ACHN (cell line): ENCODE results near the gene RFWD3.
"Not testable (repeated sequence)": the region's sequence is repeated elsewhere in the genome, so short reads cannot be mapped to it uniquely, and the experiment has no call there.

ENCODE experiments used
- DNase-seq: peaks from one replicate; pipeline ENCODE4 v3.0.0-alpha.2; 2015
- in situ Hi-C: cut with HindIII; loops from 2 replicates; pipeline ENCODE4 v1.10.0; 2017; ENCODE audit warnings: low sequenced_read_pairs, low pct_ligation_motif_present, low pct_unique_long_range_greater_than_20kb

Gene RFWD3

DNA sequence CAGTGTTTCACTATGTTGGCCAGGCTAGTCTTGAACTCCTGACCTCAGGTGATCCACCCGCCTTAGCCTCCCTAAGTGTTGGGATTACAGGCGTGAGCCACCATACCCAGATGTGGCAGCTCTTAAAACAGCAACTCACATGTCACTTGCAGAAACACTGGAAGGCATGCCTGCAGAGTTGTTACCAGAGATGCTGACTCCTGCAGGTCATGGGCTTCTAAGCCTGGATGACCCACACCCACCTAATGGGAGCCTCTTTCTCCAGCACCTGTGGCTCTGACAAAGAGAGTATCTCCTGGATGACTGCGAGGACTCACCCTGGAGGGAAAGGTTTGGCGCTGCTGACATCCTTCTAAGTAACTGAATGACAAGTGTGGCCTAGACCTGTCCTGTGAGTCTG lies 11.2 kb upstream of the RFWD3 start:
- DNase-seq, result no peak
- in situ Hi-C loops, result loop anchor here (25.0 kb wide), 1 partner anchor 184 kb away; no protein-coding TSS in a partner anchor

DNA sequence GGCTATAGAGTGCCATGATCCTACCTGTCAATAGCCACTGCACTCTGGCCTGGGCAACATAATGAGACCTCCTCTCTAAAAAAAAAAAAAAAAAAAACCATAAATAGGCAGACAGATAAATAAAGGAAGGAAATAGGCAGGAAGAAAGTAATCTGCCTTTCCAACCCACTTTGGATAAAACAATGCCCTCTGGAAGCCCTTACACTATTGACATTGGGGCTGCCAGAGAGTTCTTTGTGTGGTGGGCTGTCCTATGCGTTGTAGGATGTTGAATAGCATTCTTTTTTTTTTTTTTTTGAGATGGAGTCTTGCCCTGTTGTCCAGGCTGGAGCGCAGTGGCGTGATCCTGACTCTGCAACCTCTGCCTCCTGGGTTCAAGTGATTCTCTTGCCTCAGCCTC lies 7.2 kb upstream of the RFWD3 start:
- DNase-seq, result no peak
- in situ Hi-C loops, result no loop called here

DNA sequence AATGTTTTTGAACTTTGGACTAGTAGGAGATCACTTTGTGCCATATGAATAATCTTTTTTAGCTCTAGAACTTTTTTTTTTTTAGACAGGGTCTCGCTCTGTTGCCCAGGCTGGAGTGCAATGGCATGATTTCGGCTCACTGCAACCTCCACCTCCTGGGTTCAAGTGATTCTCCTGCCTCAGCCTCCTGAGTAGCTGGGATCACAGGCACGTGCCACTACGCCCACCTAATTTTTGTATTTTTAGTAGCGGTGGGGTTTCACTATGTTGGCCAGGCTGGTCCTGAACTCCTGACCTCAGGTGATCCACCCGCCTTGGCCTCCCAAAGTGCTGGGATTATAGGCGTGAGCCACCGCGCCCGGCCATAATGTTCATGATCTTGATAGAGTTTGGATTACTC lies 2.2 kb upstream of the RFWD3 start:
- DNase-seq, in situ Hi-C loops: not testable (repeated sequence)

DNA sequence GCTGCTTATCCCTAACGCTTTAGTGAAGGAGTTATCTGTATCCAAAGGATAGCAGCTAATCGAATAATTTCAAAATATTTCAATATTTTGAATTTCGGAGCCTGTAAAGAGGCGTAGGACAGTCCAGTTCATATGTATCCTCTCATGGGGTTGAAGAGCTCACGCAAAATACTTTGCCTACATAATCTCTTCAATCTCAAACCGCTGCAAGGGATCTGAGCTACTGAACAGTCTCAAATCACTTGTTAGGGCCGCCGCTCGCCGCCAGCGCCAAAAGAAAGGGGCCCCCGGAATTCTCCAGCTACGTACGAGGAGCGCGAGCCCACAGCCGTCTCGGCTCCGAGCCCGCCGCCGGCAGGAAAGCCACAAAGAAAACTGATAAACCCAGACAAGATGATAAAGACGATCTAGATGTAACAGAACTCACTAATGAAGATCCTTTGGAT lies 601 bp upstream of the RFWD3 start:
- DNase-seq, result peak; percentile 39
- in situ Hi-C loops, result no loop called here

DNA sequence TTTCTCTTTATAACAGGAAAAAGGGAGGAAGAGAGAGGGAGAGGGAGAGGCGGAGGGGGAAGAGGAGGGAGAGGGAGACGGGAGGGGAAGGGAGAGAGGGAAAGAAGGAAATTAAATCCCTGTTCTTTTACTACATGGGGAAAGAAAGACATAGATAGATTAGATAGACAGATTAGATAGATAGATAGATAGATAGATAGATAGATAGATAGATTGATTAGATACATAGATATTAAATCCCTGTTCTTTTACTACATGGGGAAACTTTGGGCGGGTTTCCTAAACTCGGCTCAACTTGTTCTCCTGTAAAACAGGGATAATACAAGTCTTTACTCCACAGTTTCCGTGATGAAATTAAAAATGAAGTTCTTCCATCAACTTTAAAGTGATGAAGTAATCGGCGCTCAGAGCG lies 661 bp downstream of the RFWD3 start:
- DNase-seq, result no peak
- in situ Hi-C loops, result no loop called here

DNA sequence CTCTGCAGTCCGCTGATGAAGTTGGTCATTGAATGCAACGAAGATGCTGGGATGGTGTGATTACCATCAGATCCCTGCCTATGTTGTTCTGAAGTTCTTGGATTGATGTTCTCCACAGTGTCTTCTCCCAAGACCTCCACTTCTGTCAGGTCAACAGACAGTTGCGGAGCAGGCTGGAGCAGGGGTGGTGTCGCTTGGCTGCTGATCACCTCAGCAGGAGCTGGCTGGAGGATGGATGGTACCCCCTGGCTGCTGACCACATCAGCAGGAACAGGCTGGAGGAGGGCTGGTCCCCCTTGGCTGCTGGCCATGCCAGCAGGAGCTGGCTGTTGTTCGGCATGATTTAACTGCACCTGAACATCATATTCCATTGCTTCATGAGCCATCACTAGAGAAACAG lies 5.6 kb downstream of the RFWD3 start:
- in situ Hi-C loops, result no loop called here
- no peak for DNase-seq

DNA sequence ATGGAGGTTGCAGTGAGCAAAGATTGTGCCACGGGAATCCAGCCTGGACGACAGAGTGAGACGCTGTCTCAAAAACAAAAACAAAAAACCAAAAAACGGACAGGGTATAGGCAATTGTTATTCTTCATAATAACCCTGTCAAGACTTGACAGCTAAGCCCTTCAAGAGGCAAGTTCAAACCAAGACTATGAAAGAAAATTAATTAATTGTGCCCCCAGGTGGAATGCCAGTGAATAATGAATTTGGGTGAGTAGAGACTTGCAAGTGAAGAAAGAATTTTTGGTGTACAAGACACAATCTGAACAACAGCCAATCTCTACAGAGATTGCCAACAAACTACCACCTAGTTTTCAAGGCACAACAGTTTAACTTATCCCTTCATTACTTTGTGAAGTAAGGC lies 6.3 kb downstream of the RFWD3 start:
- in situ Hi-C loops, result no loop called here
- DNase-seq, result no peak

DNA sequence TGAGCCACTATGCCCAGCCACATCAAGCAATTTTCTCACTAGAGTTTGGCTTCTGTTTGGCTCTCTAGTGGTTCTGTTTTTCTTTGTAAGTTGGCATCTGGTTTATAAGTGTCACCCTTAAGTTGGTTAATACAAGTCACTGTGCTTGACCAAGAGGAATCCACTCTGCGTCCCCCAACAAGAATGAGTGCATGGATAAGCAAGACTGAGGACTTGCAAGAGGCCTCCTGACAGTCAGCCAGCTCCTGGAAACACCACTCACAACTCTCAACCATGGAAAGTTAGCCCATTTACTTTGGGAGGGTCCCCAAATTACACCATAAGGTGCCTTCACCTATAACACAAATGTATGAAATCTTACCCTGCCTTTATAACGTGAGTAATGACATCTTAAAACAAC lies 7.6 kb downstream of the RFWD3 start:
- in situ Hi-C loops, result no loop called here
- DNase-seq, result no peak

DNA sequence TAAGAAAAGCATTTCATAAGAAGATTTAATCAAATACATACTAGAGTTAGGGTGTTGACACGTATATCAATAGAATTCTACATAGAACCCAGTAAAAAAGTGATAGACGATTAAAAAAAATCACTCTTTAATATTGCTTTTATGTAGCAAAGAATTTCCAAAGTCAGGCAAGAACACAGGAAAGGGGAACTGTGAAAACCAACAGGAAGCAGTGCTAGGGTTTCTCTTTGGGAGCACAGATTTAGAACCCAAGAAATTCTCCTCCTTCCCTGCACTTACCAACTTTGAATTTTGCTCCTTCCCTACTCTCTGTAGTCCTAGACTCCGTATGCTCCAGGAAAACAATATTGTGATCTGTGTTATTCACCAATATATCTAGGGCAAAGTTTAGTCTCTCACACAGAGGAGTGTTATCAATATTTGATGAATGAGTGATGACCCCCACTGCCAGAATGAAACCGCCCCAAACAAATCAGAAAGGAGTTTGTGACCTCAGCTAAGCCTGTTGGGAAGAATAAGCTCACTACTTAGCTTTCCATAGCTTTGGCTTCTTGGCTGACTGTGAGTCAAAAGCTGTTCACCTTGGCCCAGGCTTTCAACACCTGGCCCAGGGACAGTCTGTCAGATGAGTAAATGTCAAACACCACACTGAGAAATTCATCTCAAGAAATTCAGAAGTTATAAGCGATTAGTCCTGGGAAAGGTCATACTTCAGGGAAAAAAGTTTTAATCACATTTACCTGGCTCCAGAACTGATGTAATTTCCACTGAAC lies 8.6 kb downstream of the RFWD3 start:
- no peak for DNase-seq
- in situ Hi-C loops, result no loop called here

DNA sequence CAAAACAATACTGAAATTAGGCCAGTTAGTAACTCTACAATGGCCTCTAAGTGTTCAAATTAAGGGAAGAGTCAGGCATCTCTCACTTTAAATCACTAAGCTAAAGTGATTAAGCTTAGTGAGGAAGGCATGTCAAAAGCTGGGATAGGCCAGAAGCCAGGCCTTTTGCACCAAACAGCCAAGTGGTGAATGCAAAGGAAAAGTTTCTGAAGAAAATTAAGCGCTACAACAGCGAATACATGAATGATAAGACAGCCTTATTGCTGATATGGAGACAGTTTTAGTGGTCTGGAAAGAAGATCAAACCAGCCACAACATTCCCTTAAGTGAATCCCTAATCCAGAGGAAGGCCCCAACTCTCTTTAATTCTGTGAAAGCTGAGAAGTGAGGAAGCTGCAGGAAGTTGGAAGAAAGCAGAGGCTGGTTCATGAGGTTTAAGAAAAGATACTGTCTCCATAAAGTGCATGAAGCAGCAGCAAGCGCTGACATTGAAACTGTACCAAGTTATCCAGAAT lies 12.1 kb downstream of the RFWD3 start:
- in situ Hi-C loops, result no loop called here

DNA sequence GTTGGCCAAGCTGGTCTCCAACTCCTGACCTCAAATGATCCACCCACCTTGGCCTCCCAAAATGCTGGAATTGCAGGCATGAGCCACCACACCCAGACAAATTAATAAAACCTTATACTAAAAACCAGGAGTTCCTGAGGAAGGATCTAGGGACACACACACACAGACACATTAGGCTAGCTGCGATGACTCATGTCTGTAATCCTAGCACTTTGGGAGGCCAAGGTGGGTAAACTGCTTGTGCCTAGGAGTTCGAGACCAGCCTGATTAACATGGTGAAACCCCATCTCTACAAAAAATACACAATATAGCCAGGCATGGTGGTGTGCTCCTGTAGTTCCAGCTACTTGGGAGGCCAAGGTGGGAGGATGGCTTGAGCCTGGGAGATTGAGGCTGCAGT lies 13.8 kb downstream of the RFWD3 start:
- DNase-seq, in situ Hi-C loops: not testable (repeated sequence)

More for the DNA sequence above, 12.1 kb downstream of the RFWD3 start:
- no peak for DNase-seq

DNA sequence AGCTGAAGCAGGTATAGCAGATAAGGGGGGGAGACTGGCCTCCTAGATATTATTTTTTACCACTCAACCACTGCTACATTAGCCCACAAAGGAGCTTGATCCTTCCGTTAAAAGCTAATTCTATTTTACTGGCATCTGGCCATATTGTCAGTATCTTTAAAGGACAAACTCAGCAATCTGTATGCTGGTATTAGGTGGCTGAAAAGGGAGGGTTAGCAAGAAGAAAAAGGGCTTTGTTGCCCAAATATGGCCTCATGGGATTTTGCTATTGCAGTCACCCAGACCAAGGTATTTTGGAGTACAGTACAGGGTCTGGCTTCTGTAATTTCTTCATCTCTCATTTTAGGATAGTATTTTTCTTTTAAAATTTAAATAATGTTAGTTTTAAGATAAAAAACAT lies 14.4 kb downstream of the RFWD3 start:
- in situ Hi-C loops, result no loop called here
- DNase-seq, result no peak

DNA sequence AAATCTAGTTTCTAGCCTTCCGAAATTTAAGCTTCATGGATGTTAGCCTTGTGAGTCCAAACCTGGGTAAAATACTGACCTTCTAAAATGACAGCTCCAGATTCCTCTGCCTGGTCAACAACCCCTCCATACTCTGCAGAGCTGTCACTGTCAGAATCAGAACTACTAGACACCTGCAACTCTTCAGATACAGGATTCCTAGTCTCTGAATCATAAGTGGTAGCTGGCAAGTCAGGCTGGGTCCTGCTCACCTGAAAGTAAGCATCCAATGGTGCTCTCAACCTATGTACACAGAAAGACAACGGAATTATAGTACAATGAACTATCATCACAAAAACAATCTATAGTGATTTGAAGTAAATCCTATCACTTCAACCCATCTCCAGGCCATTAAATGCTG lies 14.8 kb downstream of the RFWD3 start:
- in situ Hi-C loops, result no loop called here
- no peak for DNase-seq

DNA sequence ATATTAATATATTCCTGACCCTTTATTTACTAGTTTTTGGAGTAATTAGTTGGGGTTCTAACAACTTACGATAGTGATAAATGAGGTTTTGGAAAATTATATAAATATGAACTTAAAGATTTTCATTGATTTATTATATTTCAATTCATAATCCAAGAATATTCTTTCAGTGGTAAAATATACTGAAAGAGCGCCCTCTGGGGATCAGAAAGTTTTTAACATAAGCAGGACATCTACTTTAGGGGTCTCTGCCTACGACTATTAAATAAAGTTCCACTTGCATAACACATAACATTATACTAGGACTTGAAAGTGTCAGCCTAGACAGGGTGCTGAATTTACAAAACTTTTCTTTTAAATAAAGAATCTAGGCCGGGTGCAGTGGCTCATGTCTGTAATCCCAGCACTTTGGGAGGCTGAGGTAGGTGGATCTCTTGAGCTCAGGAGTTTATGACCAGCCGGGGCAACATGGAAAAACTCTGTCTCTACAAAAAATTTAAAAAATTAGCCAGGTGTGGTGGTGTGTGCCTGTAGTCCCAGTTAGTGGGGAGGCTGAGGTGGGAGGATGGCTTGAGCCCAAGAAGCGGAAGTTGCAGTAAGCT lies 15.6 kb downstream of the RFWD3 start:
- peak; percentile 34 for DNase-seq

DNA sequence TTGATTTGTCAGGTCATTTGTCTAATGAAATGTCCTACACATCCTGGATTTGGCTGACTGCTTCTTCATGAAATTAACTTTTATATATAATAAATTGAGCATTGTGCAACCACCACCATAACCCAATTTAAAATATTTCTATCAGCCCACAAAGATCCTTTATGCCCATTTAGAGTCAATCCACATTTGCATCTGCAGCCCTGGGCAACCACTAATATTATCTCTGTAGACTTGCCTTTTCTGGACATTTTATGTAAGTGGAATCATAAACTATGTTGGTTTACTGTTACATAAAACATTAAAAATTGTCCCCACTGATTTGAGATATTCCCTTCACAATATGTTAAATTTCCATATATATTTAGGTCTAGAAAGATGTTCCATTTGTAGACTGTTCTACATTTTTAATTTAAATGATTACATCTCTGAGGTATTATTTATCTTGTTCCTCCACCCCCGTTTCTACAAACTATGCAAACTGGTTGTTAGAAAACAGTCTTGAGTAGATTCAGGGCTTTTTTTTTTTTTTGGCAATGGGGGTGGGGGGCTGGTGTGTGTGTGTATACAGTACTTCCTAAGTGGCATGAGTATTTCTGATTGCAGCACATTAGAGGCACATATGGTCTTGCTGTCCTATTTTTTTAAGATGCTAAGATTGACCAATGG lies 16.7 kb downstream of the RFWD3 start:
- in situ Hi-C loops, result no loop called here

More for the DNA sequence above, 15.6 kb downstream of the RFWD3 start:
- in situ Hi-C loops, result no loop called here

DNA sequence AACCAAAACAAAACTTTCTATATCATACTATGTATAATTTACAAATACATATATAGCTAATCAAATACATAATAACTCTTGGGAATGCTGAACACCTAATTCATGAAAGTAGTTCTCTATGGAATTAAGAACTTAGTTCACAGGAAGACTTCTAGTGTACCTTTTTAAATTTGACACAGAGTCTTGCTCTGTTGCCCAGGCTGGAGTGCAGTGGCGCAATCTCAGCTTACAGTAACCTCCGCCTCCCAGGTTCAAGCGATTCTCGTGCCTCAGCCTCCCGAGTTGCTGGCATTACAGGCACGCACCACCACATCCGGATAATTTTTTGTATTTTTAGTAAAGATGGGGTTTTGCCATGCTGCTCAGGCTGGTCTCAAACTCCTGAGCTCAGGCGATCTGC lies 24.7 kb downstream of the RFWD3 start:
- in situ Hi-C loops, result no loop called here
- DNase-seq, result no peak

More for the DNA sequence above, 16.7 kb downstream of the RFWD3 start:
- no peak for DNase-seq

DNA sequence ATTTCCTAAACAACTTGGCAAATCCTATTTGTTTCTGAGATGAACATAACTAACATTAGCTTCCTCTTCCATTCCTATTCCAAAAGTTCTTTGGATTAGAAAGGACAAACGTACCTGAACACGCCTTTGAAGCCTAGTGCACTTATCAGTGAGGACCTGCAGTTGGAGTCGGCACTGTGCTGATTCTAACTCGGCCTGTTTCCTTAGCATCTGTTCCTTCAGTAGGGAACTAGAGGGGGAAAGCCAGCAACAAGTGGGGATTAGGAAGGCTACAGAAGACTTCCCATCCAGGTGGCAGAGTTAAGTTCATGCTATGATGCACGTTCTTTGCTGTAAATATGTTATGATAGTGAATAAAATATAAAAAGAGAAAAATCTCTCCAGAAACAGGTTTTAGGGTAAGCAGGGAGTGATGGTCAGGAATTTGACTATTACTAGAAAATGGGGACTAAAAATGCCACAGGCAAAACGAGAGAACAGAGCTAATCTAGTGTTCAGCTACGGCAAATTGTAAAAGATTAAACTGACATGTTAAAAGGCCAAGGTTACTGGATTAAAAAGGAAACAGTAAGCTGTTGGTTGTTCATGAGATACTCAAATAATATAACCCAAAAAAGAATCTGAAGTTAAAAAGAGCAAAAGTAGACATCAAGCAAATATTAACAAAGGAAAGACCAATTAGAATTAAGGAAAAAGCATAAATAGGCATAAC lies 28.8 kb downstream of the RFWD3 start:
- in situ Hi-C loops, result no loop called here
- DNase-seq, result no peak

DNA sequence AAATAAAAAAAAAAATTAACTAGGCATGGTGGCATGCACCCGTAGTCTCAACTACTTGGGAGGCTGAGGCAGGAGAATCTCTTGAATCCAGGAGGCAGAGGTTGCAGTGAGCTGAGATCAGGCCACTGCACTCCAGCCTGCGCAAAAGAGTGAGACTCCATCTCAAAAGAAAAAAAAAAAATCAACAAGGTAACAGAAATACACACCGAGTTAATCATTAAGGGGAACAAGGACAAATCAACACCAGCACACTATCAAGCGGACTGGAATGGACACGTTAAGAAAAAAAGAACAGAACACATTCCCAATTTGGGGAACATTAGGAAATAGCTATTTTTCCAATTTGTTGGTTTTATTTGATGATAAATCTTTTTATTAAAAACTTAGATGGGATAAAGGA lies 31.4 kb downstream of the RFWD3 start:
- DNase-seq, result no peak
- in situ Hi-C loops, result no loop called here

DNA sequence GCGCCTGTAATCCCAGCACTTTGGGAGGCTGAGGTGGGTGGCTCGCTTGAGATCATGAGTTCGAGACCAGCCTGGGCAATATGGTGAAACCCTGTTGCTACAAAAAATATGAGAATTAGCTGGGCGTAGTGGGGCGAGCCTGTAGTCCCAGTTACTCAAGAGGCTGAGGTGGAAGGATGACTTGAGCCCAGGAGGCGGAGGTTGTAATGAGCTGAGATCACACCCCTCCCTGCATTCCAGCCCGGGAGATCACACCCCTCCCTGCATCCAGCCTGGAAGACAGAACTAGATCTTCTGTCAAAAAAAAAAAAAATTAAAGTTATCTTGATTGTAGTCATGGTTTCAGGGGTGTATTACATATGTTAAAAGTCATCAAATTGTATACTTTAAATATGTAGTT lies 33.0 kb downstream of the RFWD3 start:
- in situ Hi-C loops, result no loop called here

More for the DNA sequence above, 33.0 kb downstream of the RFWD3 start:
- no peak for DNase-seq
